HG03442 (cell line): ENCODE results near the gene TRAF3IP1.
"Not testable (repeated sequence)": the region's sequence is repeated elsewhere in the genome, so short reads cannot be mapped to it uniquely, and the experiment has no call there.

ENCODE experiments used
- ATAC-seq: cut with Tn5 transposase; IDR thresholded peaks from one replicate; pipeline ENCODE4 v1.9.1; 2021; ENCODE audit warnings: mild to moderate bottlenecking, moderate library complexity; ENCODE audit not compliant: unreplicated experiment

TRAF3IP1 gene

GRCh38 chr2:238337846-238338245 lies 17.5 kb downstream of the TRAF3IP1 start:
- no peak for ATAC-seq

GRCh38 chr2:238338710-238339394 lies 18.5 kb downstream of the TRAF3IP1 start:
- no peak for ATAC-seq

GRCh38 chr2:238339395-238339780 lies 19.1 kb downstream of the TRAF3IP1 start:
- no peak for ATAC-seq

GRCh38 chr2:238339814-238340213 lies 19.5 kb downstream of the TRAF3IP1 start:
- ATAC-seq: no peak

GRCh38 chr2:238341536-238341935 lies 21.2 kb downstream of the TRAF3IP1 start:
- ATAC-seq: no peak

- no peak for ATAC-seq
Measured at GRCh38 chr2:238344035-238344434, 23.7 kb downstream of the TRAF3IP1 start.

GRCh38 chr2:238344517-238344916 lies 24.2 kb downstream of the TRAF3IP1 start:
- ATAC-seq: no peak

GRCh38 chr2:238345297-238345968 lies 25.1 kb downstream of the TRAF3IP1 start:
- ATAC-seq: no peak

GRCh38 chr2:238346544-238346943 lies 26.2 kb downstream of the TRAF3IP1 start:
- ATAC-seq: no peak

GRCh38 chr2:238350150-238350897 lies 30.0 kb downstream of the TRAF3IP1 start:
- no peak for ATAC-seq

- ATAC-seq: no peak
Measured at GRCh38 chr2:238351315-238351714, 31.0 kb downstream of the TRAF3IP1 start.

GRCh38 chr2:238352361-238352760 lies 32.0 kb downstream of the TRAF3IP1 start:
- no peak for ATAC-seq

- no peak for ATAC-seq
Measured at GRCh38 chr2:238358769-238359168, 38.5 kb downstream of the TRAF3IP1 start.

- no peak for ATAC-seq
Measured at GRCh38 chr2:238359403-238359802, 39.1 kb downstream of the TRAF3IP1 start.

GRCh38 chr2:238361877-238362276 lies 41.6 kb downstream of the TRAF3IP1 start:
- ATAC-seq: no peak

GRCh38 chr2:238362626-238363025 lies 42.3 kb downstream of the TRAF3IP1 start:
- ATAC-seq: no peak

GRCh38 chr2:238369591-238370040 lies 49.3 kb downstream of the TRAF3IP1 start:
- no peak for ATAC-seq

GRCh38 chr2:238370094-238370822 lies 49.9 kb downstream of the TRAF3IP1 start:
- no peak for ATAC-seq

- ATAC-seq: no peak
Measured at GRCh38 chr2:238370823-238371372, 50.6 kb downstream of the TRAF3IP1 start.

GRCh38 chr2:238372277-238372676 lies 52.0 kb downstream of the TRAF3IP1 start:
- not testable (repeated sequence) for ATAC-seq

- ATAC-seq: no peak
Measured at GRCh38 chr2:238376884-238377391, 56.6 kb downstream of the TRAF3IP1 start.
